T-helper 1 cell treated with Interleukin-12 subunit alpha and Interleukin-12 subunit beta and Interleukin-4 antibody, amounts not matched to agents 30 μg/mL and 1 μg/mL, for 36 hours (primary cell): ENCODE data around the gene CLC.
A peak's percentile ranks its signal among the peaks of the same experiment; 100 is the strongest.
"Not testable (repeated sequence)": the region's sequence is repeated elsewhere in the genome, so short reads cannot be mapped to it uniquely, and the experiment has no call there.

Experiments
- H3K27ac Mint-ChIP-seq: one replicate; pipeline ENCODE4 v1.8.0; 2021; ENCODE audit warnings: mild to moderate bottlenecking, mixed read lengths
- H3K27me3 Mint-ChIP-seq: one replicate; pipeline ENCODE4 v1.8.0; 2021; ENCODE audit warnings: low read depth, mixed read lengths
- H3K36me3 Mint-ChIP-seq: one replicate; pipeline ENCODE4 v1.8.0; 2021; ENCODE audit warnings: low read depth, mixed read lengths
- H3K4me1 Mint-ChIP-seq: one replicate; pipeline ENCODE4 v1.8.0; 2021; ENCODE audit warnings: low read depth, mixed read lengths
- H3K4me3 Mint-ChIP-seq: one replicate; pipeline ENCODE4 v1.8.0; 2021; ENCODE audit warnings: mild to moderate bottlenecking, moderate library complexity, mixed read lengths
- H3K9me3 Mint-ChIP-seq: one replicate; pipeline ENCODE4 v1.8.0; 2021; ENCODE audit warnings: mixed read lengths

Gene CLC

DNA sequence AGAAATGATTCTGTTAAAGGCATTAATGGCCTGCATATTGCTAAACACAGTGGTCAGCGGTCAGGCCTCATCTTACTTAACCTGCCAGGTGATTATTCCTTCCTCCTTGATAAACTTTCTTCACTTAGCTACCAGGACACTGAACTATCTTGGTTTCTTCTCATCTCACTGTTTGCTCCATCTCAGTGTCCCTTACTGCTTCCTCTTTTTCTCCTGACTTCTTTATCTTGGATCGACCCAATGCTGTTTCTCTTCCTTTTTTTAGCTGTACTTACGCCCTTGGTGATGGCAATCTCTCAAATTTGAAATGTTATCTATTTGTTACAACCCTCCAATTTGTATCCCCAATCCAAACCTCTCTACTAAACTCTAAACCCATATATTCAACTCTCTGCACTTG lies 7.8 kb upstream of the CLC start:
- peaks cover 22% of the 10 kb centered on the region for H3K27me3 Mint-ChIP-seq
- no peaks in the 10 kb centered on the region for H3K4me1 Mint-ChIP-seq
- no peak overlapping the region for H3K27ac Mint-ChIP-seq
- H3K36me3 Mint-ChIP-seq, result no peaks in the 10 kb centered on the region
- no peaks in the 10 kb centered on the region for H3K9me3 Mint-ChIP-seq
- no peak overlapping the region for H3K4me3 Mint-ChIP-seq

DNA sequence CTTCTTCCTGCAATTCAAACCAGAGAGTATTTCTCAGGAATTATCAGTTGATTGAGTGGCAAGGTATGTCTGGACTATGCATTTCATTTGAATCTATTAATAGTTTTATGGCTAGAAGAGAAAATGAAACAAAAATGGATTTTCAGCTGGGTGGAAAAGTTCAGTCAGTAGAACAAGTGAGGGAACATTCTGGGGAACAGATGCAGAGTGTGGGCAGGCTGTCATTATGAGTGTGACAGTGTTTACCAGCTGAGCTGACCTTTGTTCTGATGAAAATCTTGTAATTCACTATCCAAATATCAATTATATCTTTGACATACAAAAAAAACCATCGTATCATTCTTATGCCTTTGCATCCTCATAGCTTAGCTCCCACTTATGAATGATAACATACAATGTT lies 2.6 kb upstream of the CLC start:
- H3K27me3 Mint-ChIP-seq, result peaks cover 6% of the 10 kb centered on the region
- no peaks in the 10 kb centered on the region for H3K9me3 Mint-ChIP-seq
- no peaks in the 10 kb centered on the region for H3K36me3 Mint-ChIP-seq
- H3K27ac Mint-ChIP-seq, result peak overlapping the region; percentile 64
- peaks cover 33% of the 10 kb centered on the region for H3K4me1 Mint-ChIP-seq
- H3K4me3 Mint-ChIP-seq, result peak overlapping the region; percentile 71

DNA sequence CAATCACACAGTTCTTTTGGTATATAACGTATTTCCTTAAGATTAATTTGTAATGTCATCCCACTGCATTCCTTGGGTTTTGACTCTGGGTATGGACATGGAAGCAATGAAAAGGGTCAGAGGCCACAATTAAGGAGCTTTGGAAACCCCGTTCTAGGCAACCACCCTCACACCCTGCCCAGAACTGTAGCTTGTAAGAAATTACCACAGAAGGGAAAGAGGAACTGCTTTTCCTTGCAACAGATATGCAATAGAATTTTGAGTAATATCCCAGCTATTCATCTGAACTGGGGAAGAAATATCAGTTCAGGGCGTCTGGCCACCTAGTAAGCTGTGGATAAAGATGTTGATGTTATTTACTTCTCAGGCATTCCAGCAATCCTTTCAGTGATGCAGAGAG lies 985 bp upstream of the CLC start:
- H3K9me3 Mint-ChIP-seq, result peaks cover under 1% of the 10 kb centered on the region
- H3K4me3 Mint-ChIP-seq, result no peak overlapping the region
- no peak overlapping the region for H3K27ac Mint-ChIP-seq
- peaks cover 33% of the 10 kb centered on the region for H3K4me1 Mint-ChIP-seq
- H3K36me3 Mint-ChIP-seq, result peaks cover under 1% of the 10 kb centered on the region
- H3K27me3 Mint-ChIP-seq, result peaks cover 6% of the 10 kb centered on the region

DNA sequence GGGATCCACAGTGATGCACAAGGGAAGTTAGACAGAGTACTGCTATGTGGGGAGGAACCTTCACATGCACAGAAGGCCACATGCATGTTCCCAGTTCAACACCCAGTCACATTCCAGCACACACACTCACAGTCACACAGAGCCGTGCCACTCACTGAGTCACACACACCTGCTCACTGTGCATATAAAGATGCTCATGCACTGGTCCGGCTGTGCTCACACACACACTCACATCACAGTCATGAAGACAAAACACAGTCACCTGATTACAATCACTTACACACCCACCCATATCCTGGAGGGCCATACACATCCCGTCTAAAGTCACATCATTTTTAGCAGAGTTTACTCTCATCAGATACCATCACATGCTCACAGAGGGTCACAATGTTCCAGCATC lies 478 bp downstream of the CLC start:
- peaks cover 7% of the 10 kb centered on the region for H3K9me3 Mint-ChIP-seq
- no peak overlapping the region for H3K27ac Mint-ChIP-seq
- no peaks in the 10 kb centered on the region for H3K27me3 Mint-ChIP-seq
- no peak overlapping the region for H3K4me3 Mint-ChIP-seq
- peaks cover 2% of the 10 kb centered on the region for H3K36me3 Mint-ChIP-seq
- H3K4me1 Mint-ChIP-seq, result peaks cover 33% of the 10 kb centered on the region

DNA sequence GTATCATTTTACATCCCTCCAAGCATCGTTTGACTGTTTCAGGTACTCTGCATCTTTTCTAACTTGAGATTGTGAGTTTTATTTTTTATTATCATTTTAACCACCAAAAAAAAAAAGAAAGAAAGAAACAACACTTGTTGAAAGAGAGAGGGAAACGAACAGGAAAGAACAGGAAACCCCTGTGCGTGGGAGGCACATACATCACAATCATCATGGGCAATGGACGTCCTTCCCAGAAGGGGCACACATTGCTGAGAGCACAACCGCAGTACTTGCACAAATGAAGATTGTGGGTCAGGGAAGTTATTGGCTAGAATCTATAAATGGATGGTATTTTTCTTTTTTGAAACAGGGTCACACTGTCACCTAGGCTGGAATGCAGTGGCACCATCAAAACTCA lies 1.7 kb downstream of the CLC start:
- H3K4me3 Mint-ChIP-seq, result no peak overlapping the region
- H3K27me3 Mint-ChIP-seq, result no peaks in the 10 kb centered on the region
- peaks cover 33% of the 10 kb centered on the region for H3K4me1 Mint-ChIP-seq
- H3K9me3 Mint-ChIP-seq, result peaks cover 7% of the 10 kb centered on the region
- peaks cover 2% of the 10 kb centered on the region for H3K36me3 Mint-ChIP-seq
- H3K27ac Mint-ChIP-seq, result peak overlapping the region; percentile 73

DNA sequence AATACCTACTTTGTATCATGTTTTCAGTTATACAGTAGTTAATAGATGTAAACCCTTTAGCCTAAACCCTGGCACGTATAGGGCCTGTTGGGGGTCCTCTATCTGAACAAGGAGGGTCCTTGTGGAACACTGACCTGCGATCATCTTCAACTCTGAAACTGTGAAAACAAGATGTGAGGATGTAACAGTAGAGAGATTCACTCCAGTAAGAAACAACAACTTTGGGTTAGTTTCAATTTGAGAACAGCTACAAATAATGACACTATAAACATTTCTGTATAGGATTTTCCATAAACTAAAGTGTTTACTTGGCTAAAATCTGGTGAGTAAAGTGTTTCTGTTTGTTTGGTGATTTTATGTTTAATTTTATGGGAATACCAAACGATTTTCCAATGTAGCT lies 2.1 kb downstream of the CLC start:
- Mint-ChIP-seq H3K27ac (peak overlapping the region; percentile 73), H3K9me3 (peaks cover 7% of the 10 kb centered on the region), H3K4me3 (no peak overlapping the region), H3K27me3 (no peaks in the 10 kb centered on the region), H3K36me3 (peaks cover 2% of the 10 kb centered on the region), H3K4me1 (peaks cover 35% of the 10 kb centered on the region)

DNA sequence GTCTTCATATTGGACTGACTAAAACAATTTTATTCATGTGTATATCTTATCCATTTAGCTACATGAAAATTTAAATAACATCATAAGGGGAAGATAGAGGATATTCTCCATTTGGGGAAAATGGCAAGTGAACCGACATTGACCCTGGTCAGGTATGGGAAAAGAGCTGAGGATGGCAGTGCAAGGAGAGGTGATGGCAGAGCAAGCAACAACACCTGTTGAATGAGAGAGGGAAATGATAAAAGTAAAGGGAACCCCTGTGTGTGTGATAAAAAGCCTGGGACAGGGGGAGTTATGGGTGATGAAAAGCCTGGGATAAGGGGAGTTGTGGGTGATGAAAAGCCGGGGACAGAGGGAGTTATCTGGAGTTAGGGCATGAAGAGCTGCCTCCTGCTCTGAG lies 4.0 kb downstream of the CLC start:
- H3K4me1 Mint-ChIP-seq, result peaks cover 26% of the 10 kb centered on the region
- peaks cover 5% of the 10 kb centered on the region for H3K27me3 Mint-ChIP-seq
- H3K4me3 Mint-ChIP-seq, result no peak overlapping the region
- H3K9me3 Mint-ChIP-seq, result peaks cover 7% of the 10 kb centered on the region
- peaks cover 2% of the 10 kb centered on the region for H3K36me3 Mint-ChIP-seq
- no peak overlapping the region for H3K27ac Mint-ChIP-seq

DNA sequence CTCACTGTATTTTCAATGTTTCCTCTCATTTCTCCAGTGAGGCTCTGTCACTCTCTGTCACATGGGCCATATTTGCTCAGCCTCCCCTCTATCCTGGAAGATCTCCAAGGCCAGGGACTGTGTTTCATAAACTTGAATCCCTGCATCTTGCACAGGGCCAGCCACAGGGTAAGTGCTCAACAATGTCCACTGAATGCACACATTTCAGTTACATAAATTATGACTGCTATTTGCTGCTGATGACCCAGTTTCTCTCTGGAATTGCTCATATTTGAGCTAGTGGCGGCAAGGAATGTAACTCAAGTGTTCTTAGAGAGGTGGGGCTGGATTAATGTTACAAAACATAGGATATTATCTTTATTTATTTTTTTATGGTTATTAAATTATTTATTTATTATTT lies 6.1 kb downstream of the CLC start:
- Mint-ChIP-seq H3K27me3 (peaks cover 5% of the 10 kb centered on the region), H3K9me3 (peaks cover 7% of the 10 kb centered on the region), H3K27ac (no peak overlapping the region), H3K36me3 (peaks cover 2% of the 10 kb centered on the region), H3K4me3 (no peak overlapping the region), H3K4me1 (peaks cover 9% of the 10 kb centered on the region)

DNA sequence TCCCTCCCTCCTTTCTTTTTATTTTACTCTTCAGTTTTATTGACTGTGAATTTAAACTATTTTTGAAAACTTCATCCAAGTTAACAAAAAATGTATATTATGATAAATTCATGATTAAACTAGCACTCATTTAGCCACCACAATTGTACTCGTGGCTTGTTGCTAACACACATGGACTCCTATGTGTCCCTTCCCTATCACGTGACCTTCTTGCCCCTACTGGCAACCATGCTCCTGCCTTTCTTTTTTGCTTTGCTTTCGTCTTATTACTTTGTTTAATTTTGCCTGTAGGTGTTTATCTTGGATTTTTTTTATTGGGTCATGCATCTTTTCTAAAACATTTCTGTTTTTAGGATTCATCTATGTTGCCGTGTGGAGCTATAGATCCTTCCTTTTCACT lies 8.2 kb downstream of the CLC start:
- H3K4me3 Mint-ChIP-seq, result no peak overlapping the region
- peaks cover 1% of the 10 kb centered on the region for H3K4me1 Mint-ChIP-seq
- H3K27ac Mint-ChIP-seq, result no peak overlapping the region
- H3K27me3 Mint-ChIP-seq, result peaks cover 7% of the 10 kb centered on the region
- H3K36me3 Mint-ChIP-seq, result peaks cover 2% of the 10 kb centered on the region
- H3K9me3 Mint-ChIP-seq, result peaks cover 7% of the 10 kb centered on the region

DNA sequence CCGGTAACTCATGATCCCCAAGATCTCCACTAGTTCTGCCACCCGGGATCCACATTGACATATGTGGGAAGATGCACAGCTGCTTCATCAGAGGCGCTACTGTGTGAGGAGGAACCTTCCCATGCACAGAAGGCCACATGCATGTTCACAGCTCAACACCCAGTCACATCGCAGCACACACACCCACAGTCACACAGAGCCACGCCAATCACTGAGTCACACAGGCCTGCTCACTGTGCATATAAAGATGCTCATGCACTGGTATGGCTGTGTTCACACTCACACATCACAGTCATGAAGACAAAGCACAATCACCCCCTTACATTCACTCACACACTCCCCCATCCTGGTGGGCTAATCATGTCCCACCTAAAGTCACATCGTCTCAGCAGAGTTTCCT lies 9.8 kb downstream of the CLC start:
- peaks cover 1% of the 10 kb centered on the region for H3K4me1 Mint-ChIP-seq
- no peaks in the 10 kb centered on the region for H3K36me3 Mint-ChIP-seq
- H3K27me3 Mint-ChIP-seq, result peaks cover 20% of the 10 kb centered on the region
- no peak overlapping the region for H3K4me3 Mint-ChIP-seq
- no peak overlapping the region for H3K27ac Mint-ChIP-seq
- peaks cover 1% of the 10 kb centered on the region for H3K9me3 Mint-ChIP-seq

DNA sequence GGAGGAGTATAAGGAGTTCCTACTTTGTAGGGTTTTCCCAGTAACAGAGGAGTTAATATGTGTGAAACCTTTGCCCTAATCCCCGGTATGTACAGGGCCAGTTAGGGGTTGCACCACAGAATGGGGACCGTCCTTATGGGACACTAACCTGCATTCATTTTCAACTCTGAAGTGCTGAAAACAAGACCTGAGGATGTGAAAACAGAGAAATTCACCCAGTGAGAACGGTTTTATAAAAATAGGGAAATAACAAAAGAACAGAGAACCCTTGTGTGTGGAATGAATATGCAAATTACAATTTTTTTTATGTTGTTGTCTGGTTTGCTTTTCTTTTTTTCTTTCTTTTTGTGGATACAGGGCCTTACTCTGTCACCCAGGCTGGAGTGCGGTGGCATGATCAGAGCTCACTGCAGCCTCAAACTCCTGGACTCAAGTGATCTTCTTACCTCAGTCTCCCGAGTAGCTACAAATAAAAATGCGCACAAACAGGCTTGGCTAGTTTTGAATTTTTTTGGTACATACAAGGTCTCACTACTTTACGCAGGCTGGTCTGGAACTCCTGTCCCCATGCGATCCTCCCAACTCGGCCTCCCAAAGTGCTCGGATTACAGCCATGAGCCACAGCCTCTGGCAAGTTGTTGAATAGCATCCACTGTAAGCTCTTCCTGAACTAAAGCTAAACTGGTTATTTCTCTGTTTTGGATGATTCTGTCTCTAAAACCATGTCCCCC lies 10.6 kb downstream of the CLC start:
- H3K27me3 Mint-ChIP-seq, result peaks cover 28% of the 10 kb centered on the region
- no peaks in the 10 kb centered on the region for H3K36me3 Mint-ChIP-seq
- H3K27ac Mint-ChIP-seq, result no peak overlapping the region
- peaks cover 1% of the 10 kb centered on the region for H3K4me1 Mint-ChIP-seq
- no peak overlapping the region for H3K4me3 Mint-ChIP-seq
- no peaks in the 10 kb centered on the region for H3K9me3 Mint-ChIP-seq

DNA sequence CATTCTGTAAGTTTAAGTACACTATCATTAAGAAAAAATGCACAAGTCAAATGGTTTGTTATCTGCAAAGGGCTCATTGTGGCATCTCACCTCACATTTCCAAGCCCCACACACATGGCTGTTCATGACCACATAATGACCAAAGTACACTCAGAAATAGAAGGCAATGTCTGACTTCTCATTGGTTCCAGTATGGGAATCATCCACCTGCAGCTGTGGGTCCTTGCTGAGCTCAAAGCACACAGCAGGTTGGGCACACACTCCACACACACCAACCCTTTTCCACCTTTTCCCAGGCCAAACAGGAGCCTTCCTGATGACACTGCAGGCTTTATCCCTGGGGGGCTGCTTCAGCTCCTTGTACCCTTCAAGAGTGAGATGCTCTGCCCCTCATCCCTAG lies 11.8 kb downstream of the CLC start:
- H3K27ac Mint-ChIP-seq, result no peak overlapping the region
- H3K27me3 Mint-ChIP-seq, result peaks cover 32% of the 10 kb centered on the region

DNA sequence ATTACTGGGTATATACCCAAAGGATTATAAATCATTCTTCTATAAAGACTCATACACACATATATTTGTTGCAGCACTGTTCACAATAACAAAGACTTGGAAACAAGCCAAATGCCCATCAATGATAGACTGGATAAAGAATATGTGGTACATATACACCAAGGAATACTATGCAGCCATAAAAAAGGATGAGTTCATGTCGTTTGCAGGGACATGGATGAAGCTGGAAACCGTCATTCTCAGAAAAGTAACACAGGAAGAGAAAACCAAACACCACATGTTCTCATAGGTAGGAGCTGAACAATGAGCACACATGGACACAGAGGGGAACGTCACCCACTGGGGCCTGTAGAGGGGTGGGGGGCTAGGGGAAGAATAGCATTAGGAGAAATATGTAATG lies 17.7 kb downstream of the CLC start:
- H3K4me1 Mint-ChIP-seq, H3K4me3 Mint-ChIP-seq, H3K36me3 Mint-ChIP-seq, H3K27ac Mint-ChIP-seq: not testable (repeated sequence)
- Mint-ChIP-seq H3K9me3 (peaks cover 10% of the 10 kb centered on the region), H3K27me3 (peaks cover 42% of the 10 kb centered on the region)

More for the DNA sequence above, 11.8 kb downstream of the CLC start:
- H3K36me3 Mint-ChIP-seq, result no peaks in the 10 kb centered on the region
- no peak overlapping the region for H3K4me3 Mint-ChIP-seq
- H3K9me3 Mint-ChIP-seq, result no peaks in the 10 kb centered on the region
- peaks cover under 1% of the 10 kb centered on the region for H3K4me1 Mint-ChIP-seq

DNA sequence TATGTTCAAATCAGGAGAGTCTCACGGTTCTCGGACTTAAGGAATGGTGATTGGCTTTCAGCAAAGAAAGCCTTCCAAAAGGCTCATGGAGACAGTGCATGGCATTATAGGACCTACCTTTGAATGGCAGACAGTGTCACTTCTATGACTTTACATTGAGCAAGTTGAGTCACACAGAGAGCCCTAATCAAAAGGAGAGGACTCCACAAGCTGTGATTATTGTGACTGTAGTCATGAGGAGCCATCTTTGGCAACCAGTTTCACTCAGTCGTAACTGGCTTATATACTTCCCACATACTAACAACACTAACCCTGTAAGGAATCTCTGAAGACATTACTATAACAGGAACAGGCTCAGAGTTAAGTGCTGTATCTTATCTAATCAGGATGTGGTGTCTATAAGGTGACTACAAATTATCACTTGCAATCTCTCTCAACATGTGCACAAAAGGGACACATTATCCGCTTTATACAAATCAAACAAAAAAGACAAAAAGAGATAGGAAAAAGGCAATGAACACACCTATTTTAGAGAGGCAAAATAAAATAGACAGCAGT lies 27.4 kb downstream of the CLC start:
- peaks cover 6% of the 10 kb centered on the region for H3K36me3 Mint-ChIP-seq
- peaks cover 29% of the 10 kb centered on the region for H3K9me3 Mint-ChIP-seq
- peaks cover 21% of the 10 kb centered on the region for H3K4me1 Mint-ChIP-seq
- no peak overlapping the region for H3K4me3 Mint-ChIP-seq
- no peak overlapping the region for H3K27ac Mint-ChIP-seq
- peaks cover 6% of the 10 kb centered on the region for H3K27me3 Mint-ChIP-seq

DNA sequence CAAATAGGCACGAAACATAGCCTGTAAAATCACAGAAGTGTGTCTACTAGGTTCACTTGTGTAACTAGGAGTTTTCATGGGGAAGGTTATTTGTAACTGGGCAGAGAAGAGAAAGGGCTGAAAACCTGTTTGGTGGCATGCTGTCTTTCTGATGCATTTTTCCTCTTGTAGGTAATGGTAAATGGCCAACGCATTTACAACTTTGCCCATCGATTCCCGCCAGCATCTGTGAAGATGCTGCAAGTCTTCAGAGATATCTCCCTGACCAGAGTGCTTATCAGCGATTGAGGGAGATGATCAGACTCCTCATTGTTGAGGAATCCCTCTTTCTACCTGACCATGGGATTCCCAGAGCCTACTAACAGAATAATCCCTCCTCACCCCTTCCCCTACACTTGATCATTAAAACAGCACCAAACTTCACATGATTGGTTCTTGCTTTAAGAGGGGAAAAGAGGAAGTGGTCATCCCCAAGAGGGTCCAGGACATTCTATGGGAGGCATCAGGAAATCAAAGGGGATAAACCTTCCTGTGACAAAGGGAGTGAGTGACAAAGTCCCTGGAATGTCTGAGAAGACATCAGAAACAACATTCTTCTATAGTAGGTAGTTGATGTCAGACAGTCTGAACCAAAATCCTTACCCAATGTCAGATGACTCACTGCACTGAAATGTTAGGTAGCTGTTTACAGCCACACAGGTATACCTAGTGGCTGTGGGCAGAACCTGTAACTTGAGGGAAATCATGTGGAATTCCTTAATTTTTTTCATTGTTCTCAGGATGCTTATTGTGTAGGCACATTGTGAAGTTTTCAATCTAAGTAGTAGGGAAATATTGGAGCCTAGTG lies 28.6 kb downstream of the CLC start:
- Mint-ChIP-seq H3K27me3 (peaks cover 3% of the 10 kb centered on the region), H3K27ac (no peak overlapping the region), H3K36me3 (peaks cover 9% of the 10 kb centered on the region), H3K4me3 (no peak overlapping the region), H3K9me3 (peaks cover 32% of the 10 kb centered on the region), H3K4me1 (peaks cover 33% of the 10 kb centered on the region)
